Esophagus squamous epithelium (tissue), 4 donors: ENCODE measurements around the gene IGFBP7.

Experiments
- CTCF ChIP-seq, 6 experiments: fragments of 450-650 bp in 4 of 6; fragments of 200-600 bp in 2 of 6; sonication (generic) in 2 of 6; IDR thresholded peaks; one replicate each; pipeline ENCODE4 v1.5.1; 2016 to 2019; ENCODE audit warnings: antibody characterized with exemption in 6 of 6, mild to moderate bottlenecking in 4 of 6, moderate library complexity in 4 of 6
- POLR2A ChIP-seq, 4 donors: fragments of 450-650 bp; IDR thresholded peaks; one replicate each; pipeline ENCODE4 v1.6.1; 2017; ENCODE audit warnings: antibody characterized with exemption in 4 of 4, mild to moderate bottlenecking in 4 of 4, moderate library complexity in 3 of 4

- no peak for TF ChIP-seq CTCF (IDR thresholded peaks at IDR 0.05)
- no peak for TF ChIP-seq POLR2A (IDR thresholded peaks at IDR 0.05)
These were observed 15.8 kb upstream of the IGFBP7 start for GRCh38 chr4:57125996-57126395.
